ENCODE measurements around the gene TTC39A. TPM values are rescaled to one million over a fixed set of nuclear protein-coding genes. Genes with fewer than 3 reads are reported as not detected.

TTC39A gene
- total RNA-seq, 1 donor from 2014 or later, result 26.9 TPM

GRCh38 chr1:51283979-51284378 lies 46.4 kb downstream of the TTC39A start:
- TF ChIP-seq, protein P1, sequence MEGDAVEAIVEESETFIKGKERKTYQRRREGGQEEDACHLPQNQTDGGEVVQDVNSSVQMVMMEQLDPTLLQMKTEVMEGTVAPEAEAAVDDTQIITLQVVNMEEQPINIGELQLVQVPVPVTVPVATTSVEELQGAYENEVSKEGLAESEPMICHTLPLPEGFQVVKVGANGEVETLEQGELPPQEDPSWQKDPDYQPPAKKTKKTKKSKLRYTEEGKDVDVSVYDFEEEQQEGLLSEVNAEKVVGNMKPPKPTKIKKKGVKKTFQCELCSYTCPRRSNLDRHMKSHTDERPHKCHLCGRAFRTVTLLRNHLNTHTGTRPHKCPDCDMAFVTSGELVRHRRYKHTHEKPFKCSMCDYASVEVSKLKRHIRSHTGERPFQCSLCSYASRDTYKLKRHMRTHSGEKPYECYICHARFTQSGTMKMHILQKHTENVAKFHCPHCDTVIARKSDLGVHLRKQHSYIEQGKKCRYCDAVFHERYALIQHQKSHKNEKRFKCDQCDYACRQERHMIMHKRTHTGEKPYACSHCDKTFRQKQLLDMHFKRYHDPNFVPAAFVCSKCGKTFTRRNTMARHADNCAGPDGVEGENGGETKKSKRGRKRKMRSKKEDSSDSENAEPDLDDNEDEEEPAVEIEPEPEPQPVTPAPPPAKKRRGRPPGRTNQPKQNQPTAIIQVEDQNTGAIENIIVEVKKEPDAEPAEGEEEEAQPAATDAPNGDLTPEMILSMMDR (IDR thresholded peaks at IDR 0.05; ENCODE audit: insufficient read depth, low read length, poor library complexity, severe bottlenecking), result no peak
- H3K27me3 ChIP-seq (ENCODE audit: control insufficient read depth, insufficient read depth, low read length), result no peaks in the 10 kb centered on the region
- no peak overlapping the region for H3K4me3 ChIP-seq (ENCODE audit: low read depth, low read length)
- DNase-seq (ENCODE audit: low read depth), result no peak
- H3K36me3 ChIP-seq (ENCODE audit: control insufficient read depth, insufficient read depth, low read length), result no peaks in the 10 kb centered on the region

GRCh38 chr1:51282605-51283004 lies 47.8 kb downstream of the TTC39A start:
- Histone ChIP-seq H3K36me3 (ENCODE audit: control insufficient read depth, insufficient read depth, low read length) (no peaks in the 10 kb centered on the region), H3K27me3 (ENCODE audit: control insufficient read depth, insufficient read depth, low read length) (no peaks in the 10 kb centered on the region), H3K4me3 (ENCODE audit: low read depth, low read length) (no peak overlapping the region)
- TF ChIP-seq, protein P1 (IDR thresholded peaks at IDR 0.05; ENCODE audit: insufficient read depth, low read length, poor library complexity, severe bottlenecking), result no peak
- DNase-seq (ENCODE audit: low read depth), result no peak

- H3K4me3 ChIP-seq (ENCODE audit: low read depth, low read length), result no peak overlapping the region
- H3K27me3 ChIP-seq (ENCODE audit: control insufficient read depth, insufficient read depth, low read length), result no peaks in the 10 kb centered on the region
- no peaks in the 10 kb centered on the region for H3K36me3 ChIP-seq (ENCODE audit: control insufficient read depth, insufficient read depth, low read length)
- TF ChIP-seq, protein P1 (IDR thresholded peaks at IDR 0.05; ENCODE audit: insufficient read depth, low read length, poor library complexity, severe bottlenecking), result no peak
- no peak for DNase-seq (ENCODE audit: low read depth)
Measured at GRCh38 chr1:51281807-51282206, 48.6 kb downstream of the TTC39A start.

- TF ChIP-seq, protein P1 (IDR thresholded peaks at IDR 0.05; ENCODE audit: insufficient read depth, low read length, poor library complexity, severe bottlenecking), result no peak
- Histone ChIP-seq H3K27me3 (ENCODE audit: control insufficient read depth, insufficient read depth, low read length) (no peaks in the 10 kb centered on the region), H3K36me3 (ENCODE audit: control insufficient read depth, insufficient read depth, low read length) (no peaks in the 10 kb centered on the region), H3K4me3 (ENCODE audit: low read depth, low read length) (no peak overlapping the region)
- DNase-seq (ENCODE audit: low read depth), result no peak
Measured at GRCh38 chr1:51280321-51280978, 49.9 kb downstream of the TTC39A start.

DNA sequence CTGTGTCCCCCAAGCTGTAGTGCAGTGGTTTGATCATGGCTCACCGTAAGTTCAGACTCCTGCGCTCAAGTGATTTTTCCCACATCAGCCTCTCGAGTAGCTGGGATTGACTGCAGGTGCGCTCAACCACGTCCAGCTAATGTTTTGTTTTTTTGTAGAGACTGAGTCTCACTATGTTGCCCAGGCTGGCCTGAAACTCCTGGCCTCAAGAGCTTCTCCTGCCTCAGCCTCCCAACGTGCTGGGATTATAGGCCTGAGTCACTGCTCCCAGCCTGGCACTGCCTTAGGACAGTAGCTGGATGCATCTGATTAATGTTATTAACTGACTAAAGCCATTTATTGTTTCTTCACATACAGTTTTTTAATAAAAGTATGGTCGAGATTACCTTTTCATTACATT lies 54.1 kb downstream of the TTC39A start:
- Histone ChIP-seq H3K4me3 (ENCODE audit: low read depth, low read length) (no peak overlapping the region), H3K27me3 (ENCODE audit: control insufficient read depth, insufficient read depth, low read length) (no peaks in the 10 kb centered on the region), H3K36me3 (ENCODE audit: control insufficient read depth, insufficient read depth, low read length) (no peaks in the 10 kb centered on the region)
- TF ChIP-seq, protein P1 (IDR thresholded peaks at IDR 0.05; ENCODE audit: insufficient read depth, low read length, poor library complexity, severe bottlenecking), result no peak
- no peak for DNase-seq (ENCODE audit: low read depth)

GRCh38 chr1:51274676-51275075 lies 55.7 kb downstream of the TTC39A start:
- Histone ChIP-seq H3K4me3 (ENCODE audit: low read depth, low read length) (no peak overlapping the region), H3K27me3 (ENCODE audit: control insufficient read depth, insufficient read depth, low read length) (no peaks in the 10 kb centered on the region), H3K36me3 (ENCODE audit: control insufficient read depth, insufficient read depth, low read length) (no peaks in the 10 kb centered on the region)
- DNase-seq (ENCODE audit: low read depth), result no peak
- TF ChIP-seq, protein P1 (IDR thresholded peaks at IDR 0.05; ENCODE audit: insufficient read depth, low read length, poor library complexity, severe bottlenecking), result no peak

All from kidney epithelial cell (primary cell).